Small intestine (tissue), 7 donors: ENCODE measurements around the gene CDH23. TPM values are rescaled to one million over a fixed set of nuclear protein-coding genes. Genes with fewer than 3 reads are reported as not detected.

Experiments
- DNase-seq, 2 donors: peaks; one replicate each; pipeline versions ENCODE4 v3.0.0 to v3.0.0-alpha.2; 2013
- FAIRE-seq: peaks from 2 replicates; lab custom pipeline; 2012; peaks lifted over from hg19 to GRCh38; lab: Jason Lieb, UNC
- H3K27ac ChIP-seq, 3 donors: one replicate each; pipeline ENCODE4 v1.5.1; 2013; ENCODE audit warnings: low read length in 2 of 3, mild to moderate bottlenecking in 2 of 3, control low read depth in 1 of 3, inconsistent platforms in 1 of 3, low read depth in 1 of 3, moderate library complexity in 1 of 3
- H3K27me3 ChIP-seq, 3 donors: one replicate each; pipeline ENCODE4 v1.6.1; 2013; ENCODE audit warnings: low read length in 3 of 3, inconsistent platforms in 1 of 3; ENCODE audit not compliant: control insufficient read depth in 3 of 3, insufficient read depth in 3 of 3
- H3K36me3 ChIP-seq, 3 donors: one replicate each; pipeline ENCODE4 v1.6.1; 2013; ENCODE audit warnings: low read length in 3 of 3, inconsistent platforms in 1 of 3, low read depth in 1 of 3, mild to moderate bottlenecking in 1 of 3, moderate library complexity in 1 of 3; ENCODE audit not compliant: control insufficient read depth in 3 of 3, insufficient read depth in 2 of 3
- H3K4me1 ChIP-seq, 3 donors: one replicate each; pipeline ENCODE4 v1.6.1; 2013; ENCODE audit warnings: low read length in 2 of 3, inconsistent platforms in 1 of 3, low read depth in 1 of 3, mild to moderate bottlenecking in 1 of 3, moderate library complexity in 1 of 3; ENCODE audit not compliant: control insufficient read depth in 3 of 3, insufficient read depth in 2 of 3
- H3K4me3 ChIP-seq, 3 donors: one replicate each; pipeline ENCODE4 v1.5.1; 2013; ENCODE audit warnings: low read length in 3 of 3, control low read depth in 1 of 3, inconsistent platforms in 1 of 3, low read depth in 1 of 3, mild to moderate bottlenecking in 1 of 3, moderate library complexity in 1 of 3
- H3K9me3 ChIP-seq, 2 donors: one replicate each; pipeline ENCODE4 v1.6.1; 2013; ENCODE audit warnings: low read depth in 1 of 2, low read length in 1 of 2; ENCODE audit not compliant: control insufficient read depth in 2 of 2, insufficient read depth in 1 of 2
- WGBS, 3 donors: extraction: QIAGEN DNeasy Blood & Tissue Kit; methylation state at CpG; one replicate each; pipeline ENCODE4 v1.1.7; 2013; 5-methylcytosine and 5-hydroxymethylcytosine counted together
- polyA plus RNA-seq, 4 donors: library from polyadenylated mRNA; stranded (reverse) in 3 of 4; unstranded in 1 of 4; fragments of 200-250 nt in 3 of 4; fragments of 120-200 nt in 1 of 4; gene quantifications; one replicate each; pipeline versions ENCODE4 v1.2.1 to v1.2.3, GENCODE V29; 2013
- donor health status: healthy with polysubstance abuse.
- donor health status: control.
- donor health status: control.
- donor health status: Bipolar disorder and iron deficiency.
- donor health status: healthy.

The CDH23 gene
- polyA plus RNA-seq, 4 donors, result 0.89 to 2.5 (median 1.6) TPM

GRCh38 chr10:71704816-71705215, 308.1 kb downstream of the CDH23 start:
- Histone ChIP-seq H3K27ac (no peak overlapping the region), H3K4me1 (peaks cover 0 to 5% (median 0%) of the 10 kb centered on the region in 3 donors), H3K36me3 (no peaks in the 10 kb centered on the region), H3K9me3 (no peaks in the 10 kb centered on the region), H3K4me3 (no peak overlapping the region), H3K27me3 (no peaks in the 10 kb centered on the region)
- no peak for DNase-seq
- FAIRE-seq, result no peak
- 93 to 96% (median 95%) methylated on average over 18 of the region's 18 CpGs for WGBS, 3 donors

- Histone ChIP-seq H3K4me1 (peaks cover 0 to 5% (median 0%) of the 10 kb centered on the region in 3 donors), H3K27me3 (no peaks in the 10 kb centered on the region), H3K36me3 (no peaks in the 10 kb centered on the region), H3K27ac (no peak overlapping the region), H3K9me3 (no peaks in the 10 kb centered on the region), H3K4me3 (no peak overlapping the region)
- FAIRE-seq (no peak), DNase-seq (no peak)
- WGBS, 3 donors, result 64 to 83% (median 71%) methylated on average over 2 of the region's 2 CpGs
These were observed 308.9 kb downstream of the CDH23 start for GRCh38 chr10:71705582-71705981.

GRCh38 chr10:71706216-71707121, 309.7 kb downstream of the CDH23 start:
- 88 to 93% (median 93%) methylated on average over 32 to 35 of the region's 35 CpGs for WGBS, 3 donors
- Histone ChIP-seq H3K4me3 (no peak overlapping the region), H3K4me1 (peaks cover 0 to 5% (median 0%) of the 10 kb centered on the region in 3 donors), H3K27ac (no peak overlapping the region), H3K36me3 (no peaks in the 10 kb centered on the region), H3K9me3 (no peaks in the 10 kb centered on the region), H3K27me3 (no peaks in the 10 kb centered on the region)
- no peak for DNase-seq
- FAIRE-seq, result no peak

- Histone ChIP-seq H3K27me3 (no peaks in the 10 kb centered on the region), H3K36me3 (no peaks in the 10 kb centered on the region), H3K9me3 (no peaks in the 10 kb centered on the region), H3K4me1 (peaks cover 0 to 5% (median 0%) of the 10 kb centered on the region in 3 donors), H3K4me3 (no peak overlapping the region), H3K27ac (no peak overlapping the region)
- DNase-seq (no peak), FAIRE-seq (no peak)
- WGBS, 3 donors, result 89 to 94% (median 90%) methylated on average over 5 of the region's 5 CpGs
These were observed 310.6 kb downstream of the CDH23 start for GRCh38 chr10:71707240-71707789.

GRCh38 chr10:71708301-71708703, 311.6 kb downstream of the CDH23 start:
- peak; percentile 36 to 61 for DNase-seq
- H3K9me3 ChIP-seq, result no peaks in the 10 kb centered on the region
- FAIRE-seq, result no peak
- H3K27me3 ChIP-seq, result no peaks in the 10 kb centered on the region
- peak overlapping the region in 1 of 3 donors; percentile 38 for H3K4me3 ChIP-seq
- H3K27ac ChIP-seq, result no peak overlapping the region
- H3K36me3 ChIP-seq, result no peaks in the 10 kb centered on the region
- WGBS, 3 donors, result 12 to 15% (median 15%) methylated on average over 10 of the region's 10 CpGs
- H3K4me1 ChIP-seq, result peaks cover 0 to 11% (median 0%) of the 10 kb centered on the region in 3 donors

GRCh38 chr10:71708897-71709882, 312.5 kb downstream of the CDH23 start:
- Histone ChIP-seq H3K9me3 (no peaks in the 10 kb centered on the region), H3K4me1 (peaks cover 0 to 20% (median 5%) of the 10 kb centered on the region in 3 donors), H3K36me3 (no peaks in the 10 kb centered on the region), H3K27ac (no peak overlapping the region), H3K4me3 (peak overlapping the region in 1 of 3 donors; percentile 38), H3K27me3 (no peaks in the 10 kb centered on the region)
- DNase-seq, result peak; percentile 11 to 82
- no peak for FAIRE-seq
- 51 to 72% (median 63%) methylated on average over 28 of the region's 28 CpGs for WGBS, 3 donors

GRCh38 chr10:71710519-71710918, 313.8 kb downstream of the CDH23 start:
- no peak for FAIRE-seq
- H3K27me3 ChIP-seq, result no peaks in the 10 kb centered on the region
- H3K4me3 ChIP-seq, result no peak overlapping the region

More at GRCh38 chr10:71710519-71710918, 313.8 kb downstream of the CDH23 start:
- WGBS, 3 donors, result 96 to 100% (median 97%) methylated on average over 2 of the region's 2 CpGs
- no peaks in the 10 kb centered on the region for H3K9me3 ChIP-seq
- H3K36me3 ChIP-seq, result no peaks in the 10 kb centered on the region
- H3K4me1 ChIP-seq, result peaks cover 0 to 26% (median 8%) of the 10 kb centered on the region in 3 donors
- H3K27ac ChIP-seq, result no peak overlapping the region
- no peak for DNase-seq
